Activated effector memory CD4-positive, alpha-beta T cell treated with anti-CD3 and anti-CD28 coated beads, Interleukin-2, amount 50 U/mL, for 16 hours (primary cell): ENCODE measurements around the gene UGGT2.
"Not testable (repeated sequence)": the region's sequence is repeated elsewhere in the genome, so short reads cannot be mapped to it uniquely, and the experiment has no call there.

Experiments
- DNase-seq: peaks from one replicate; pipeline ENCODE4 v3.0.0-alpha.2; 2020

Gene UGGT2, protein sequence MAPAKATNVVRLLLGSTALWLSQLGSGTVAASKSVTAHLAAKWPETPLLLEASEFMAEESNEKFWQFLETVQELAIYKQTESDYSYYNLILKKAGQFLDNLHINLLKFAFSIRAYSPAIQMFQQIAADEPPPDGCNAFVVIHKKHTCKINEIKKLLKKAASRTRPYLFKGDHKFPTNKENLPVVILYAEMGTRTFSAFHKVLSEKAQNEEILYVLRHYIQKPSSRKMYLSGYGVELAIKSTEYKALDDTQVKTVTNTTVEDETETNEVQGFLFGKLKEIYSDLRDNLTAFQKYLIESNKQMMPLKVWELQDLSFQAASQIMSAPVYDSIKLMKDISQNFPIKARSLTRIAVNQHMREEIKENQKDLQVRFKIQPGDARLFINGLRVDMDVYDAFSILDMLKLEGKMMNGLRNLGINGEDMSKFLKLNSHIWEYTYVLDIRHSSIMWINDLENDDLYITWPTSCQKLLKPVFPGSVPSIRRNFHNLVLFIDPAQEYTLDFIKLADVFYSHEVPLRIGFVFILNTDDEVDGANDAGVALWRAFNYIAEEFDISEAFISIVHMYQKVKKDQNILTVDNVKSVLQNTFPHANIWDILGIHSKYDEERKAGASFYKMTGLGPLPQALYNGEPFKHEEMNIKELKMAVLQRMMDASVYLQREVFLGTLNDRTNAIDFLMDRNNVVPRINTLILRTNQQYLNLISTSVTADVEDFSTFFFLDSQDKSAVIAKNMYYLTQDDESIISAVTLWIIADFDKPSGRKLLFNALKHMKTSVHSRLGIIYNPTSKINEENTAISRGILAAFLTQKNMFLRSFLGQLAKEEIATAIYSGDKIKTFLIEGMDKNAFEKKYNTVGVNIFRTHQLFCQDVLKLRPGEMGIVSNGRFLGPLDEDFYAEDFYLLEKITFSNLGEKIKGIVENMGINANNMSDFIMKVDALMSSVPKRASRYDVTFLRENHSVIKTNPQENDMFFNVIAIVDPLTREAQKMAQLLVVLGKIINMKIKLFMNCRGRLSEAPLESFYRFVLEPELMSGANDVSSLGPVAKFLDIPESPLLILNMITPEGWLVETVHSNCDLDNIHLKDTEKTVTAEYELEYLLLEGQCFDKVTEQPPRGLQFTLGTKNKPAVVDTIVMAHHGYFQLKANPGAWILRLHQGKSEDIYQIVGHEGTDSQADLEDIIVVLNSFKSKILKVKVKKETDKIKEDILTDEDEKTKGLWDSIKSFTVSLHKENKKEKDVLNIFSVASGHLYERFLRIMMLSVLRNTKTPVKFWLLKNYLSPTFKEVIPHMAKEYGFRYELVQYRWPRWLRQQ (N-terminal part only)

DNA sequence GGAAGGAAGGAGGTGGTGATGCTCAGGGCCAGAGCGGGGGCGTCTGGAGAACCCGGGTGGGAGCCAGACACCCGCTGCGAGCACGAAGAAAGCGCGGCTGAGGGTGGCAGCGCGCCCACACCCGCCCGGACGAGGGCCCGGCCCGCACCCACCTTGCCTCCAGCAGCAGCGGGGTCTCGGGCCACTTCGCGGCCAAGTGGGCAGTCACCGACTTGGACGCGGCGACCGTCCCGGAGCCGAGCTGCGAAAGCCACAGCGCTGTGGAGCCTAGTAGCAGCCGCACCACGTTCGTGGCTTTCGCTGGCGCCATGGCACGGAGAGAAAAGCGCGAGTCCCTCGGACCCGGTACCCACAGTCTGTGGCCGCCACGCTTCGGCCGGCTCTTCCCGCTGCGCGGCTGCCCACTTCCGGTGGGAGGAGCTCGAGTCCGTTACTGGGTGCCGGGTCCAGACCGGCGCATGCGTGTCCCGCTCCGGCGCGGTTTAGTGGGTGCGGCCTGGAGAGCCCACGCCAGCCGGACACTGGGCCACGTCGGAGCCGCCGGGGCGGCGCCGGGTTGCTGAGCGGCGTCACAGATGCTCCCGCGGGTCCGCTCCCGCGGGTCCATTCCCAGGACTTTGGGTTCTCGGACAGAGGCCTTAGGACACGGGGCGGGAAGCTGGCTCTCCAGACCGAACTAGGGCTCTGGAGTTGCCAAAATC, at the start of gene UGGT2:
UGGT2 (minus strand) TSS at position 399 of the 701 bp plus-strand sequence; CDS start at position 310, 89 bp downstream.
- DNase-seq, result no peak

DNA sequence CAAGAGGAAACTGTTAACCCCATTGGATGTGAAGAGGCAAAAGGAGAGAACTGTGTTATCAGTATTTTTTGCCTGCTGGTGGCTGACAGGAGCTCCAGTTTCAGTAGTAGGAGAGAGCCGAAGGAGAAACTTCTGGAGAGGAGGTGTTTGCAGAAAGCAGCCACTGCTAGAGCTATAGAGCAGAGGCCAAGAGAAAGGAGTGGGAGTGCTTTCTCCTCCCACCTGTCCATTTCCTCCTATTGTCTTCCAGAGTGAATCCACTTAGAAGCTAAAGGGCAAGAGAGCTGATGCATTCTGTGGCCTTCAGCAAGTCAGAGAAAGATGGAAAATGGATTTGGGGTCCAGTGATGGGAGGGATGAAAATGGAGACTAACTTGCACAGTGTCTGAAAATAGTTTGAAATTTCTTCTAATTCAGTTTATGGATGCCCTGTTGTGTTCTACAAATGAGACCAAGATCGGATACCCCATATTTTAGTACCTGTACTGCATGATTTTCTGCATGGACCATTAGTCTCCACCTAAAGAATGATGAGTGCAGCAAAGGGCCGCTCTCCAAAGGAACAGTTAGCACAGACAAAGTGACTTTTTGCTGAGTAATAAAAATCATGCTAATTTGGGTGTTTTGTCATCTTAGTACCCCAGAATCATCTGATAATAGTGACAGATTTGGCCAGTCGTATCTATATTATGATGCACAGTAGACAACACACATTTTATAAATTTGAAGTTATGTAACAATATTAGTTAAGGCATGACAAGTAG, 47.4 kb upstream of the UGGT2 start:
- no peak for DNase-seq

DNA sequence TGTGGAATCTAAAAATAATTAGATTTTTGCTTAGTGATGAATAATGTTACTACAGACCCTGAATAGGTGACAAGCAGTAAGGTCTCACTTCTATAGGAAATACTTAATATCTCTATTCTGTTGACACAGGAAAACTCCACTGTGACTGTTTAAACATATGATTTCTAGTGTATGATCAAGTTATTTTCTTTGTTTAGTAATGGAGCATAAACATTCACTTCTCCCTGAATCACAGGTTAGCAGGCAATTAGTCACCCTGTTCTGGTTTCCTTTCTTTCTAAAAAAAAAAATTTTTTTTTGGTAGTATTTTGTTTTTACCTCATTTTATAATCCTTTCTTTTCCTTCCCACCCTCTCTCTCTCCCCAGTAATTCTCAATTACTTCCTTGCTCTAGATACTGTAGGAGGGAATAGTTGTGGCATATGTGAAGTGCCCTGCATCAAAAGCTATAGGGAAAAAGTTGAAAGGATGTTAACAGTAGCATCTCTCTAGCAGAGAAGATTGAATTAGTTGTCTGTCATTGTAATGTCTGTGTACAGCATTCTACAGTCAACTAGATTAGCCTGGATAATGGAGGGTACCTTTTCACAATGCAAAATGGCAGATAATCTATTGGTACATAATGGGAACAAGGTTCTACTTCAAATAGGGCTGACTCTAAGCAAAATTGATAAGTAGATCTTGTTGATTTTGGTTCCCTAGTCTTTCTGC, 40.2 kb upstream of the UGGT2 start:
- DNase-seq, result no peak

DNA sequence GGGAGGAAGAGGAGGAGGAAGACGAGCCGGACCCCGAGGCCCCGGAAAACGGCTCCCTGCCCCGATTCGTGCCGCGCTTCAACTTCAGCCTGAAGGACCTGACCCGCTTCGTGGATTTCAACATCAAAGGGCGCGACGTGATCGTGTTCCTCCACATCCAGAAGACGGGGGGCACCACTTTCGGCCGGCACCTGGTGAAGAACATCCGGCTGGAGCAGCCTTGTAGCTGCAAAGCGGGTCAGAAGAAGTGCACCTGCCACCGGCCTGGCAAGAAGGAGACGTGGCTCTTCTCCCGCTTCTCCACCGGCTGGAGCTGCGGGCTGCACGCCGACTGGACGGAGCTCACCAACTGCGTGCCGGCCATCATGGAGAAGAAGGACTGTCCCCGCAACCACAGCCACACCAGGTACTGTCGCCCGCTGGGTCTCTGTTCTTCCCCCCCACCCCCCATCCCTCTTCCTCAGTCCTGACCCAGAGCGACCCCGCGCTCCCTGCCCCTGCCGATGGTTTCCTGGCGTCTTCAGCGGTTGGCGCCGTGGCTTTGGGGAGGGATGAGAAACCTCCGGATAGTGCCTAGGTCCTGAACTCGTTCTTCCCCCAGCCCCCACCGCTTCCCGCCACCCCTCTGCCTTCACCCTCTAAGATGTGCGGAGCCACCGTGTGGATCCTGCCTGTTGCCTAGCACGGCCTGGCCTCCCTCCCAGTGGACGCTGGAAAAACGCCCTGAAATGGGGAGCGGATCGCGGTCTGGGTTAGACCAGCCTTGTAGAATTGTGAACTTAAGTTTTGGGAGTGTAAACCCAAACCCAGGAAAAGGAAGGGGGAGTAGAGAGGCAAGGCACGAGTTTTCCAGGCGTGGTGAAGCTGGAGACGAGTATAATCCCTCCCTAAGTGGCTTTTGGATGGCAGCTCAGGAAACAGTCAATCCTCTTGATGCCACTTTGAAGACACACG, 38.2 kb upstream of the UGGT2 start:
- DNase-seq, result no peak

DNA sequence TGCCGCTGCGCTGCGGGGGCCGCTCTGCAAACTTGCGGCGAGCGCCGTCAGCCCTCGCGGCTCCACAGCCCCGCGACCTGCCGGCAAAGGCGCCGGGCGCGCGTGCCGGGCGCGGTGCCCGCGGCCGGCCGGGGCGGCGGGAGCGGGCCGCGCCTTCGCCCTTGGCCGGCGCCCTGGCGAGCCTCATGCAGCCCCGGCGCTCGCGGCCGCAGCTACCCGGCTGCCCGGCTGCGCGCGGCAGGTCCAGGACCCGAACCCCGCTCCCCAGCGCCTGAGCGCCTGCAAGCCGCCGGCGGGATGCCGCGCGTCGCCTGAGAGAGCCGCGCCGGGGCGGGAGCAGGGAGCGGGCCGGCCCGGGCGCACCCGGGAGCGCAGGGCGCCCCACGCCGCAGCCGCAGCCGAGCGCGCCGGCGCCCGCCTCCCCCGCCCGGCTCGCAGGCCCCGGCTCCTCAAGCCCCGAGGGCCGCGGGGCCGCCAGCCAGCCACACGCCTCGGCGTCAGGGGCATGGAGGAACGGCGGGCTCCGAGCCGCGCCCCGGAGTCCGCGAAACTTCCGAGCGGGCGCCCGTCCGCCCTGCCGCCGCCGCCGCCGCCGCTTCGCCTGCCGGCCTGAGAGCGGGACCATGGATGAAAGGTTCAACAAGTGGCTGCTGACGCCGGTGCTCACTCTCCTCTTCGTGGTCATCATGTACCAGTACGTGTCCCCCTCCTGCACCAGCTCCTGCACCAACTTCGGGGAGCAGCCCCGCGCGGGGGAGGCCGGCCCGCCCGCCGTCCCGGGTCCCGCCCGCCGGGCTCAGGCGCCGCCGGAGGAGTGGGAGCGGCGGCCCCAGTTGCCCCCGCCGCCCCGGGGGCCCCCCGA, 37.3 kb upstream of the UGGT2 start:
- no peak for DNase-seq

DNA sequence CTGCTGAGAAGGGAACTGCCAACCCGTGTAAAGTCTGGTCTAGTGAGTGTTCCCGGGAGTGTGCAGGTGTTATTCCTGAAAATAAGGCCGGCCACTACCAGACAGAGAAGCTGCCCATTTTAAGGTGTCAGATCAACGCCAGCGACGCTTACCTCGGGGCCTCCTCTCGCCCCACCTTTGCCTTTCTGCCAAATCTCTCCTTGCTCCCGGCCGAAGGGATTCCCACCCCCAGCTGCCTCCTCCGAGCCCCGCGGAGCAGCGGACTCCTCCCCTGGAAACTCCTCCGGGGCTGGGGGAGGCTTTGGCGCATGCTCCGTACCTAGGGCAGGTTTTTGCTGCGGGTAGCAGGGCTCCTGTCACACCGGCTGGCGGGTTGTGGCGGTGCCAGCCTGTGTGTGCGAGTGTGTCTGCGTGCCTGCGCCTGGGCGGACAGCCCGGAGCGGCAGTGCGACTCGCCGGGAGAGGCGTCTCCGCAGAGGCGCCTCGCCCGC, 36.6 kb upstream of the UGGT2 start, which contains the start of gene HS6ST3:
HS6ST3 (plus strand) TSS at position 359 of the 491 bp plus-strand sequence.
- DNase-seq, result no peak

DNA sequence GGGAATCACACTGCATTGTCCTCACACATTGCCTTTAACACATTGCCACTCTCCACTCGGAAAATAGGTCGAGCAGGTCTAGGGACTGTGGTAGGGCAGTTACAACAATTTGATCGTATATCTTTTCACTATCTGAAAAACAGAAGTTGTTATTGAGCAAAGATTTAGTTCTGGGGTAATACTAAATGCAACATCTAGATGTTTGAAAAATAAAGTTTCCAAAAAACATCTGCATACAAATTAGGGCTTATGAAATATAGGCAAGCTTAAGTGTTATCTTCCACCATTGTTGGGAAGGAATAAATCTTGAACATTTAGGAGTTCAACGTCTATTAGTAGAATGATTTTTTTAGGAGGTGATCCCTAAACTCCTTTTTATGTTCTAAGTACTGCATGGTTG, 35.9 kb upstream of the UGGT2 start:
- DNase-seq, result no peak

DNA sequence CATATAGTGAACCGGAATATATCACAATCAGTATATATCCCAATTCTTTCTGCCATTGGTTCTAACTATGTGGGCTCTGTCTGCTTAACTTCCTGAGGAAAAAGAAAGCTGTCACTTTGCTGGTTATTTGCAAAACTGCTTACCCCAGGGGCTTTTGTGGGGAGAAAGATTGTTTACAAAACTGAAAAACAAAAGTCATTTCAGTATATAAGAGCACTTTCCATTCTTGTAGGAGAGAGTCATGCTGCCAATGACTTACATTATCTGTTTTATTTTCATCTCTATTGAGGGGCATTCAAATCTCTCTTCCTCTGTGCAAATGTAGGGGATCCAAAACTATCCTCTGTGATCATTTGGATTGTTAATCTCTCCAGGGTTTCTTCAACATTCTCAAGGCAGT, 33.5 kb upstream of the UGGT2 start:
- DNase-seq, result no peak

DNA sequence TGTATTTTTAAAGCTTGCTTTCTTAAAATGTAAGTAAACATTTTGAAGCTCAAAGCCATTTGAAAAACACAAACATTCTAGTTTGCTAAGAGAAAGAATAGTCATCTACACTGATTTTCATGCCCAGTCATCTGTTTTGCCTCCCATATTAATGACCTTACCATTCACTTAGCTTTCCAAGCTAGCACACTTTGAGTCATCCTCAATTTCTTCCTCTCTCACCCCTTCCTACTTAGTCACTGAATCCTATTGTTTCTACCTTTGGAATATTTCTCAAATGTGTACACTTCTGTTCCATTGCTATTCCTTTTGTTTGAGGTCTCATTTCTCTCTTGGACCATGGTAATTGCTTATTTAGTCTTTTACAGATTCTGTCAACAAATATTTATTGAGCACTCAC, 29.4 kb upstream of the UGGT2 start:
- DNase-seq, result no peak

DNA sequence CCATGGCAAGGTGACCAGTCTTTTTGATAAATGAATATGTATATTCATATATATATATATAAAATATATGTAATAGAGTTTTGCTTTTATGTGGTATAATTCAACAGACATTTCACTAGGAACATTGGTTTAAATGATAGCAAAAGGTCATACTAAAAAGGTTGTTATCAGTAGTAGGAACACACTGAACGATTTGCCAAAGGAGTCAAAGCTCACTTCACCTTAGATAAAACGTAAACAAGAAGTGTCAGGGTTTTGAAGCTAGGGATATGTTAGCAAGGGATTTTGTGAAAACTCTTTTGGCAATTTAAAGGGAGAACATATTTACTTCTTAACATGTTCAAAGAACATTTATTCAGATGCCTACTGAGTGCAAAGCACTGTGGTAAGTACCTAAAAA, 28.7 kb upstream of the UGGT2 start:
- no peak for DNase-seq

DNA sequence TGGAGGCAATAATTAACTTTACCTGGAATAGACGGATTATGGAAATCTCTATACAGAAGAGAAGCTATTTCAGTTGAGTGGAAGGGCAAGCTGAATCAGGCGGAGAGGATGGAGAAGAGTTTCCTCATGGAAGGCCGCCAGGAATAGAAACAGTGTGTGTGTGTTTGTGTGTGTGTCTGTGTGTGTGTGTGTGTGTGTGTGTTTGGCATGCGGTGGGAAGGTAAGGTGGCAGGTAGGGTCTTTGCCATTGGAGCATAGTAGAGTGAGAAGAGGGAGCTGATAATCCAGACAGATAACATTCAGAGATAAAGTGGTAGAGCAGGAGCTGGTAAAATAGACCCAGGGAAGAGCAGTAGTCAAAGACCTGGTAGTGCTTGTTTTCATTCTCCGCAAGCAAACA, 27.5 kb upstream of the UGGT2 start:
- no peak for DNase-seq

DNA sequence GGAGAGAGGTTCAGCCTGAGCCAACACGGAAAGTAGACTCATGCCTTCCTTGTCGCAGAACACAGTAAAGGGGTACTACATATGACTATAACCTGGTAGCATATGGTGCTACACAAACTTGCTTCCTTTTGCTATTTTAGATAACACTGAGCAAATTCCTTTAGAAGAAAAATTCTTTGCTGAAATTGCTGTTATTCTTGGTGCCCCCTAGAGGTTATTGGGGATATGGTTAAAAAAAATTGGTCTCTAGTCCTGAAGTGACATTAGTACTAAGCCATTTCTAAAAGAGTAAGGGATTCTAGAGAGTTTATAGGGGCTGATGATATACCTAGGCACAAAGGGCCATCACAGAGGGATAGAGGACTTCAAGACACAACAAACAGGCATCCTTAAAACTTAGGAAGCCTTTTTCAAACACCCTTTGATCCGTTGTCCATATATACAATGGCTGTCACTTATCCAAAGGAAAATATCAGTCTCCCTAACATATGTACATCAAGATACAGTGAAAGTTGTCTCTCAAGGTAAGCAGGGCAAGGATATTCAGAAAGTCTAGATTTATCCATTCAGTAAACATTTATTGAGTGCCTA, 22.8 kb upstream of the UGGT2 start:
- no peak for DNase-seq

DNA sequence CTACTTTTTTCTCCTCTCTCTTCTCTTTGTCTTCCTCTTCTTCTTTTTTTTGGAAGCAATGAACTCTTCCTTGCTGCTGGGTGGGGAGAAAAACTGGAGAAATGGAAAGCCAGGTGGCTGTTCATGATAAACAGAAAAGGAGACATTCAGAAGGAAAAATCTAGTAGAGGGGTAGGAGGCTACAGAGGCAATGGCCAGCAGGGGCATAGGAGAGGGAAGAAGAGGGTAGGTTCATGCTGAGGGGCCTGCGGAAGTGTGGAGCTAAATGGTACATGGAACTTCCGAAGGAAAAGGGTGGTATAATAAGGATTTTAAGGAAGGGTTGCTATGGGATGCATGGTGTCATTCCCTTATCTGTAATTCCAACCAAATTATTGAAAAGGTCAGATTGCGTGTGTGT, 19.2 kb upstream of the UGGT2 start:
- DNase-seq, result no peak

DNA sequence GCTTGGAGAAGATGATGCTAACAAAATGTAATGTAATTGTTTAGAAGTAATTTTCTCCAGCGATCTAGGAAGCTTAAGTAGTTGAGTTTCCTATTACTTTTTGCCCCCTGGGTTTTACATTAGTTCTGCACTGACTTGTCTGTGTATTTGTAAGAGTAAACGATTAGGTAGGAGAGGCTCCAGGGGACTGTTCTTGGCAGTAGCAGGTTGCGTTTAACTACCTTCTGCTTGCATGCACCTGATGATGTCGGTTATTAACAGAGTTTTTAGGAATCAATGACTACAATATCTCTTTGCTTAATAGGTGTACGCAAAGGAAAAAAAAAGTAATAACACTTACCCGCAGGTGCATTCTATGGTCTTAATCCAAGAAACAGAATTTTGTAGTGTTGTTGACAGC, 18.3 kb upstream of the UGGT2 start:
- DNase-seq, result no peak

DNA sequence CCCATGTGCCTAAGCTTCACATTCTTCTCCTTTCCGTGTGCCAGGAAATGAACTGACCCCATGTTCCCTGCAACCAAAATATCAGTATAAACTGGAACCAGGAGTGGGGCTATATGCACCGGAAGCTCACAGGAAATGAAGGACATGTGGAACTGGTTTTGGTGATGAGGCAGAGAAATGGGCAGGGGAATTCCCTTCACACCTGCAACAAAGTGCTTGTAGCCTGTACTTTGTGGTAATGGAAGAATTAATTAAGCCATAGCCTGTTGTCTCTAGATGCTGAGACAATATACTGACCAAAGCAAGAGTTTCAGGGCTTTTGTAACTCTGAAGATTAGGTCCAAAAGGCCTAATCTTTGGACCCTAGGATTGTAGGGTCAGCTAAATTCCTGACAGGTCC, 15.5 kb upstream of the UGGT2 start:
- DNase-seq, result no peak

DNA sequence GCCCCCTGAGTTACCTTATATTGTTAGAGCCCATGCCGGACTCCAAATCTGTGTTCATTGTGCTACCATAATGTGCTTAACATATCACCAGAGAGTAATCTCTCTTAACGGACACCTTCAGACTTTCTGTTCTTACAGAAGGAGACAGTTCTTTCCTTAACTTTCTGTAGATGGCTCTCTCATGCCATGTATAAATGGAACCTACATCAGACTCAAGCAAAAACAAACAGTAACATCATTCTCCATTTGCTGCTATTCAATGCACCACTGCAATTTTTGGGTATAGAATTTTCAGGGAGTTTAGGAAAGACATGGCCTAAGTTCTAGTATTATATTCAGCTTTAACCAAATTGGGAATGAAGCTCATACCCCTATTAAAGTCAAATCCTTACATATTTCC, 12.6 kb upstream of the UGGT2 start:
- DNase-seq, result no peak

DNA sequence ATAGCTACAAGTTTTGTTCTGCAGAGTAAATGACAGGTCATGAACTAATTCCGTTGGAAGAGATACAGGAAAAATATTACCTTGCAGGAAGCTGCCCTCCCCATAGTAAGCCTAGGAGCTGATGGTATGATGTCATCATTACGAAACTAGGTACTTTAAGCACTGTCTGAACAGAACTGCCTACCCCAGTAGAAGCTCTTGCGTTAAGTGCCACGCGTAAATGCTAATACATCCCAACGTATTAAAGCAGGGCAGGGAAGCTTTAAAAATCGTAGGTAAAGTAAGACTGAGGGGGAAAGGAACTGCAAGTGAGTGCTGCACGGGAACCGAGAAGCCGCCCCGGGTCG, 572 bp downstream of the UGGT2 start:
- no peak for DNase-seq

DNA sequence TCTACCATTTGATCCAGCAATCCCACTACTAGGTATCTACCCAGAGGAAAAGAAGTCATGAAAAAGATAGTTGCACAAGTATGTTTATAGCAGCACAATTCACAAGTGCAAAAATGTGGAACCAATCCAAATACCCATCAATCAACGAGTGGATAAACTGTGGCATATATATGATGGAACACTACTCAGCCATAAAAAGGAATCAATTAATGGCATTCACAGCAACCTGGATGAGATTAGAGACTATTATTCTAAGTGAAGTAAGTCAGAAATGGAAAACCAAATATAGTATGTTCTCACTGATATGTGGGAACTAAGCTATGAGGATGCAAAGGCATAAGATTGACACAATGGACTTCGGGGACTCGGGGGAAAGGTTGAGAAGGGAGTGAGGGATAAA, 1.3 kb downstream of the UGGT2 start:
- not testable (repeated sequence) for DNase-seq
